ENCODE measurements around the gene ZNF219.

Gene ZNF219

GRCh38 chr14:21077672-21078071 is 20.8 kb downstream of the ZNF219 start:
- no peak overlapping the region for H3K27ac Mint-ChIP-seq (ENCODE audit: low read depth)
- no peaks in the 10 kb centered on the region for H3K4me1 Mint-ChIP-seq
- peaks cover 39% of the 10 kb centered on the region for H3K27me3 Mint-ChIP-seq
- DNase-seq (ENCODE audit: low spot score in 2 of 2) (no peak), ATAC-seq (replicated peaks; ENCODE audit: extremely low read depth, poor library complexity, severe bottlenecking) (no peak)
- H3K9me3 Mint-ChIP-seq: no peaks in the 10 kb centered on the region
- H3K4me3 Mint-ChIP-seq: no peak overlapping the region
- H3K36me3 Mint-ChIP-seq (ENCODE audit: insufficient read depth): no peaks in the 10 kb centered on the region

GRCh38 chr14:21075719-21076437 is 22.6 kb downstream of the ZNF219 start:
- DNase-seq (ENCODE audit: low spot score in 2 of 2) (no peak), ATAC-seq (replicated peaks; ENCODE audit: extremely low read depth, poor library complexity, severe bottlenecking) (no peak)
- H3K27ac Mint-ChIP-seq (ENCODE audit: low read depth): no peak overlapping the region
- no peak overlapping the region for H3K4me3 Mint-ChIP-seq
- peaks cover 57% of the 10 kb centered on the region for H3K27me3 Mint-ChIP-seq
- H3K9me3 Mint-ChIP-seq: no peaks in the 10 kb centered on the region
- peaks cover 12% of the 10 kb centered on the region for H3K4me1 Mint-ChIP-seq
- no peaks in the 10 kb centered on the region for H3K36me3 Mint-ChIP-seq (ENCODE audit: insufficient read depth)

- Mint-ChIP-seq H3K4me1 (peaks cover 19% of the 10 kb centered on the region), H3K9me3 (no peaks in the 10 kb centered on the region), H3K36me3 (ENCODE audit: insufficient read depth) (no peaks in the 10 kb centered on the region), H3K27me3 (peaks cover 58% of the 10 kb centered on the region), H3K4me3 (no peak overlapping the region), H3K27ac (ENCODE audit: low read depth) (no peak overlapping the region)
- ATAC-seq (replicated peaks; ENCODE audit: extremely low read depth, poor library complexity, severe bottlenecking): no peak
- DNase-seq (ENCODE audit: low spot score in 2 of 2): no peak
Measured at GRCh38 chr14:21074398-21075272, 23.8 kb downstream of the ZNF219 start.

GRCh38 chr14:21073921-21074320 is 24.5 kb downstream of the ZNF219 start:
- Mint-ChIP-seq H3K27me3 (peaks cover 66% of the 10 kb centered on the region), H3K9me3 (no peaks in the 10 kb centered on the region), H3K4me1 (peaks cover 27% of the 10 kb centered on the region), H3K4me3 (no peak overlapping the region), H3K36me3 (ENCODE audit: insufficient read depth) (peaks cover 3% of the 10 kb centered on the region), H3K27ac (ENCODE audit: low read depth) (no peak overlapping the region)
- ATAC-seq (replicated peaks; ENCODE audit: extremely low read depth, poor library complexity, severe bottlenecking): no peak
- no peak for DNase-seq (ENCODE audit: low spot score in 2 of 2)

GRCh38 chr14:21072781-21073339 is 25.6 kb downstream of the ZNF219 start:
- Mint-ChIP-seq H3K27me3 (peaks cover 70% of the 10 kb centered on the region), H3K36me3 (ENCODE audit: insufficient read depth) (peaks cover 3% of the 10 kb centered on the region), H3K4me3 (peak overlapping the region; percentile 82), H3K9me3 (no peaks in the 10 kb centered on the region), H3K4me1 (peaks cover 34% of the 10 kb centered on the region), H3K27ac (ENCODE audit: low read depth) (no peak overlapping the region)
- no peak for ATAC-seq (replicated peaks; ENCODE audit: extremely low read depth, poor library complexity, severe bottlenecking)
- DNase-seq (ENCODE audit: low spot score in 2 of 2): no peak

- DNase-seq (ENCODE audit: low spot score in 2 of 2) (no peak), ATAC-seq (replicated peaks; ENCODE audit: extremely low read depth, poor library complexity, severe bottlenecking) (no peak)
- Mint-ChIP-seq H3K4me1 (peaks cover 34% of the 10 kb centered on the region), H3K27me3 (peaks cover 70% of the 10 kb centered on the region), H3K4me3 (peak overlapping the region; percentile 82), H3K9me3 (no peaks in the 10 kb centered on the region), H3K36me3 (ENCODE audit: insufficient read depth) (peaks cover 3% of the 10 kb centered on the region), H3K27ac (ENCODE audit: low read depth) (no peak overlapping the region)
Measured at GRCh38 chr14:21072031-21072473, 26.4 kb downstream of the ZNF219 start.

GRCh38 chr14:21071225-21072030 is 27.0 kb downstream of the ZNF219 start:
- Mint-ChIP-seq H3K4me1 (peaks cover 34% of the 10 kb centered on the region), H3K27ac (ENCODE audit: low read depth) (peak overlapping the region; percentile 83), H3K36me3 (ENCODE audit: insufficient read depth) (peaks cover 3% of the 10 kb centered on the region), H3K4me3 (peak overlapping the region; percentile 82), H3K27me3 (peaks cover 77% of the 10 kb centered on the region), H3K9me3 (no peaks in the 10 kb centered on the region)
- DNase-seq (ENCODE audit: low spot score in 2 of 2) (no peak), ATAC-seq (replicated peaks; ENCODE audit: extremely low read depth, poor library complexity, severe bottlenecking) (peak; percentile 41)

- H3K27ac Mint-ChIP-seq (ENCODE audit: low read depth): peak overlapping the region; percentile 83
- DNase-seq (ENCODE audit: low spot score in 2 of 2): no peak
- peak; percentile 20 for ATAC-seq (replicated peaks; ENCODE audit: extremely low read depth, poor library complexity, severe bottlenecking)
- H3K36me3 Mint-ChIP-seq (ENCODE audit: insufficient read depth): peaks cover 3% of the 10 kb centered on the region
- H3K9me3 Mint-ChIP-seq: no peaks in the 10 kb centered on the region
- H3K27me3 Mint-ChIP-seq: peaks cover 84% of the 10 kb centered on the region
- H3K4me3 Mint-ChIP-seq: peak overlapping the region; percentile 82
- peaks cover 34% of the 10 kb centered on the region for H3K4me1 Mint-ChIP-seq
Measured at GRCh38 chr14:21070610-21071224, 27.7 kb downstream of the ZNF219 start.

- Mint-ChIP-seq H3K9me3 (no peaks in the 10 kb centered on the region), H3K36me3 (ENCODE audit: insufficient read depth) (peaks cover 3% of the 10 kb centered on the region), H3K4me3 (peak within 1 kb of the TSS; percentile 82), H3K4me1 (peaks cover 34% of the 10 kb centered on the region), H3K27me3 (peaks cover 89% of the 10 kb centered on the region), H3K27ac (ENCODE audit: low read depth) (peak within 1 kb of the TSS; percentile 83)
- DNase-seq (ENCODE audit: low spot score in 2 of 2) (no peak), ATAC-seq (replicated peaks; ENCODE audit: extremely low read depth, poor library complexity, severe bottlenecking) (no peak)
Measured at GRCh38 chr14:21070083-21070609, 28.3 kb downstream of the ZNF219 start, which contains the start of gene ARHGEF40. Gene ARHGEF40 (plus strand): TSS chr14:21070304. CDS start chr14:21070397, 93 bp downstream.

GRCh38 chr14:21069388-21070082 is 28.9 kb downstream of the ZNF219 start:
- H3K9me3 Mint-ChIP-seq: no peaks in the 10 kb centered on the region
- H3K4me1 Mint-ChIP-seq: peaks cover 34% of the 10 kb centered on the region
- H3K4me3 Mint-ChIP-seq: peak overlapping the region; percentile 82
- no peak for DNase-seq (ENCODE audit: low spot score in 2 of 2)
- peak overlapping the region; percentile 76 for H3K27ac Mint-ChIP-seq (ENCODE audit: low read depth)
- no peak for ATAC-seq (replicated peaks; ENCODE audit: extremely low read depth, poor library complexity, severe bottlenecking)
- H3K36me3 Mint-ChIP-seq (ENCODE audit: insufficient read depth): peaks cover 3% of the 10 kb centered on the region
- peaks cover 94% of the 10 kb centered on the region for H3K27me3 Mint-ChIP-seq
